Measurements from ENCODE around the gene ARHGEF12. TPM values are rescaled to one million over a fixed set of nuclear protein-coding genes. Genes with fewer than 3 reads are reported as not detected.

ARHGEF12 gene
- total RNA-seq, 2 donors from 2014 or later = 11.2 to 14.2 TPM

DNA sequence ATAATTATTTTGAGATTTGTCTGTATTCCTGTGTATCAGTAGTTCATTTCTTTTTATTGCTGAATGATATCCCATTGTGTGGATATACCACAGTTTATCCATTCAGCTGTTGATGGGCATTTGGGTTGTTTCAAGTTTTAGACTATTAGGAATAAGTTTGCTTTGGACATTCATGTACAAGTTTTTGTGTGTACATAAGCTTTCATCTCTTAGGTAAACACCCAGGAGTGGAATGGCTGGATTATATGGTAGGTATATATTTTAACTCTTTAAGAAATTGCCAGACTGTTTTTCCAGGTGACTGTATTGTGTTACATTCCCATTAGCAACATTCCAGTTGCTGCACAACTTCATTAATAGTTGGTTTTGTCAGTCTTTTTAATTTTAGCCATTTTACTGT, 52.0 kb downstream of the ARHGEF12 start:
- Mint-ChIP-seq H3K36me3 (peaks cover 0 to 9% of the 10 kb centered on the region in 2 donors), H3K27ac (no peak overlapping the region), H3K9me3 (peaks cover 6 to 11% of the 10 kb centered on the region in 2 donors)
- no peak for DNase-seq (ENCODE audit: low spot score in 2 of 2)
- ATAC-seq = no peak

GRCh38 chr11:120389693-120390584, 53.7 kb downstream of the ARHGEF12 start:
- ATAC-seq = no peak
- H3K9me3 Mint-ChIP-seq = peaks cover 6 to 11% of the 10 kb centered on the region in 2 donors
- DNase-seq (ENCODE audit: low spot score in 2 of 2) = no peak
- H3K27ac Mint-ChIP-seq = no peak overlapping the region
- peaks cover 0 to 9% of the 10 kb centered on the region in 2 donors for H3K36me3 Mint-ChIP-seq

GRCh38 chr11:120390585-120390922, 54.3 kb downstream of the ARHGEF12 start:
- Mint-ChIP-seq H3K36me3 (peaks cover 0 to 9% of the 10 kb centered on the region in 2 donors), H3K27ac (no peak overlapping the region), H3K9me3 (peaks cover 6 to 11% of the 10 kb centered on the region in 2 donors)
- ATAC-seq (no peak), DNase-seq (ENCODE audit: low spot score in 2 of 2) (no peak)

GRCh38 chr11:120391292-120391691, 55.1 kb downstream of the ARHGEF12 start:
- peaks cover 6 to 11% of the 10 kb centered on the region in 2 donors for H3K9me3 Mint-ChIP-seq
- ATAC-seq (no peak), DNase-seq (ENCODE audit: low spot score in 2 of 2) (no peak)
- H3K36me3 Mint-ChIP-seq = peaks cover 0 to 9% of the 10 kb centered on the region in 2 donors
- H3K27ac Mint-ChIP-seq = no peak overlapping the region

- ATAC-seq (no peak), DNase-seq (ENCODE audit: low spot score in 2 of 2) (no peak)
- no peak overlapping the region for H3K27ac Mint-ChIP-seq
- peaks cover 0 to 9% of the 10 kb centered on the region in 2 donors for H3K36me3 Mint-ChIP-seq
- H3K9me3 Mint-ChIP-seq = peaks cover 6 to 11% of the 10 kb centered on the region in 2 donors
Observed at GRCh38 chr11:120391854-120392253, 55.6 kb downstream of the ARHGEF12 start.

DNA sequence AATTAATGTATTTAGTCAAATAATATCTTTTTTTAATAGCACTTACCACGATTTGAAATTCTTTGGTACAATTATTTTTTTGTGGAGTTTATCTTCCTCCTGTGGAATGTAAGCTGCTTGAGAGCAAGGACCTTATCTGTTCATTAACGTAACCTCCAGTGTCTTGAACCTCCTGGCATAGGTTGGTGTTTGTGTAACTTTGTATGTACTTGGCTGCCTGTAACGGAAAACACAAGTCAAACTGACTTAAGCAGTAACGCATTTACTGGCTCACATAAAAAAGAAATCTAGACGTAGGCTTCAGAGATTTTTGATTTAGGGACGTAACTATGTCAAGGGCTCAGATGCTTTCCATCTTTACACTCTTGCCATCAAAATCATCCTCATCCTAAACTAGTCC, 56.1 kb downstream of the ARHGEF12 start:
- ATAC-seq (no peak), DNase-seq (ENCODE audit: low spot score in 2 of 2) (no peak)
- H3K36me3 Mint-ChIP-seq = peaks cover 0 to 9% of the 10 kb centered on the region in 2 donors
- H3K9me3 Mint-ChIP-seq = peaks cover 6 to 11% of the 10 kb centered on the region in 2 donors
- no peak overlapping the region for H3K27ac Mint-ChIP-seq

DNA sequence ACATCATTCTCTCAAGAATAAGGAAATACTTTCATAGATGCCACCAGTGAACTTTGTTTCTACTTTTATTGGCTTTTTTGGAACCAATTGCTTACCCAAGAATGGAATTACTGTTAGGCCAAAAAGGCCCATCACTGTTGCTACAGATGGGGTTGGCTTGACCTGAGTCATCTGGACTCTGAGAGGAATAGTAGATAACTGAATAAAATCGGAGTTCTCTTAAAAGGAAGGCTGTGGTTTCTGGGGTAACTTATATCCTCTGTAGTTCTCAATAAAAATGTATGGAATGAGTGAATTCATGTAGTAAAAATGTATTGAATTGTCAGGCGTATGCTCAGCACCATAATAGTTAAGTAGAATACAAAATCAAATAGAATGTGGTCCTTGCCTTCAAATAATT, 56.6 kb downstream of the ARHGEF12 start:
- Mint-ChIP-seq H3K27ac (no peak overlapping the region), H3K36me3 (peaks cover 0 to 9% of the 10 kb centered on the region in 2 donors), H3K9me3 (peaks cover 6 to 11% of the 10 kb centered on the region in 2 donors)
- no peak for ATAC-seq
- DNase-seq (ENCODE audit: low spot score in 2 of 2) = no peak

DNA sequence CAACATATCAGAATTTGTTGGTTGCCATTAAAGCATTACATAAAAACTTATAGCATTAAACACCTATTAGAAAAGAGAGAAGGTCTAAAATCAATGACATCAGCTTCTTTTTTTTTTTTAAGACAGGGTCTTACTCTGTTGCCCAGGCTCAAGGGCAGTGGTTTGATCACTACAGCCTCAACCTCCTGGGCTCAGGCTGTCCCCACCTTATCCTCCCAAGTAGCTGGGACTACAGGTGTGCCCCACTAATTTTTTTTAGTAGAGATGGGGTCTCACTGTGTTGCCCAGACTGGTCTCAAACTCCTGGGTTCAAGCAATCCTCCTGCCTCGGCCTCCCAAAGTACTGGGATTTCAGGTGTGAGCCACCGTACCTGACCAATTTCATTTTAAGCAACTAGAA, 57.9 kb downstream of the ARHGEF12 start:
- no peak for ATAC-seq
- Mint-ChIP-seq H3K27ac (no peak overlapping the region), H3K9me3 (peaks cover 6 to 11% of the 10 kb centered on the region in 2 donors), H3K36me3 (peaks cover 0 to 9% of the 10 kb centered on the region in 2 donors)
- no peak for DNase-seq (ENCODE audit: low spot score in 2 of 2)

DNA sequence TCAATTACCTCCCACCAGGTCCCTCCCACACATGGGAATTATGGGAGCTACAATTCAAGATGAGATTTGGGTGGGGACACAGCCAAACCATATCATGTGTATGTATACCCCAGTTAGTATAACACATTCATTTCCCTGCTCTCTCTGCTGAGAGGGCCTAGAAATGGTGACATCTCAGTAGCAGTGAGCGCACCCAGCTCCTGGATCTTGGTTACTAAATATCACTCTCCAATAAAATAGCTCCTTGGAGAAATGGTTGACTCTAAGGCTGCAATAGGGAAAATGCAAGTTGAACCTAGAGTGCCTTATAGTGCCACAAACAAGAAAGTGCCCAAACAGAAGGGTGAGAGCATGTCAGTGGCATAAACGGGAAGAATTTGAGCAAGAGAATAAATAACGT, 59.6 kb downstream of the ARHGEF12 start:
- no peaks in the 10 kb centered on the region for H3K9me3 Mint-ChIP-seq
- DNase-seq (ENCODE audit: low spot score in 2 of 2) = no peak
- no peak overlapping the region for H3K27ac Mint-ChIP-seq
- ATAC-seq = no peak
- no peaks in the 10 kb centered on the region for H3K36me3 Mint-ChIP-seq

DNA sequence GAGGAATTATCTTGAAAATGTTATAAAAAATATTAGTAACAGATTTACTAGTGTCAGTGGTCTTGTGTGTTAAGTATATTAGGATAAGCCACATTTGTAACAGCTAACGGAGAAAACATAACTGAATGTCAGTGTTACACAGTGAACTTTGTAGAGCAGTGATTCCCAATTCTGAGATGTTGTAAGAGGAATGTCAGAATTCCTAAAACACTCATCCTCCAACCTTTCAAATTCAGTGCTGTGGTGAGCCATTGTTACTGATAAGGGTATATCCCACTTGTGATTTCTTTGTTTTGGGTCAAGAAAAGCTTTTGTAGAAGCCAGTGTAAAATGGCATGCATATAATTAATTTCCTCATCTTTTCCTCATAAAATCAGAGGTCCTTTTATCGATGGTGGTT, 61.9 kb downstream of the ARHGEF12 start:
- H3K27ac Mint-ChIP-seq = no peak overlapping the region
- DNase-seq (ENCODE audit: low spot score in 2 of 2) (no peak), ATAC-seq (no peak)
- H3K36me3 Mint-ChIP-seq = no peaks in the 10 kb centered on the region
- H3K9me3 Mint-ChIP-seq = no peaks in the 10 kb centered on the region

DNA sequence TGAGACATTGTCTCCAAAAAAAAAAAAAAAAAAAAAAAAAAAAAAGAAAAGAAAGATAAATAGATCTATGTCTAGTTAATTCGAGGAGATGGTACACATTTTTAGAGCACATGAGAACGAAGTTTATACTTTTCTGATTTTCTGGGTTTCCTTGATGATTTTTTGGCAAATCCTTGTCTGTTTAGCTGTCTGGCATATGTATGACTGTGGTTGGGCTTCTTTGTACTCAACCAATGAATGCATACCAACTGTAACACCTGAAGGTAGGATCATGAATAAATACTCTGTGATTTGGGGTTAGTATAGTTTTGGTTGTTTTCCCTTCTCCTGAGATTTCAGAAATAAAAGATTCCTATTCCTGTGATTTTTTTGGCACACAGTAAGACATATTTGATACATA, 63.1 kb downstream of the ARHGEF12 start:
- no peak for DNase-seq (ENCODE audit: low spot score in 2 of 2)
- no peak for ATAC-seq
- no peak overlapping the region for H3K27ac Mint-ChIP-seq
- no peaks in the 10 kb centered on the region for H3K36me3 Mint-ChIP-seq
- no peaks in the 10 kb centered on the region for H3K9me3 Mint-ChIP-seq

DNA sequence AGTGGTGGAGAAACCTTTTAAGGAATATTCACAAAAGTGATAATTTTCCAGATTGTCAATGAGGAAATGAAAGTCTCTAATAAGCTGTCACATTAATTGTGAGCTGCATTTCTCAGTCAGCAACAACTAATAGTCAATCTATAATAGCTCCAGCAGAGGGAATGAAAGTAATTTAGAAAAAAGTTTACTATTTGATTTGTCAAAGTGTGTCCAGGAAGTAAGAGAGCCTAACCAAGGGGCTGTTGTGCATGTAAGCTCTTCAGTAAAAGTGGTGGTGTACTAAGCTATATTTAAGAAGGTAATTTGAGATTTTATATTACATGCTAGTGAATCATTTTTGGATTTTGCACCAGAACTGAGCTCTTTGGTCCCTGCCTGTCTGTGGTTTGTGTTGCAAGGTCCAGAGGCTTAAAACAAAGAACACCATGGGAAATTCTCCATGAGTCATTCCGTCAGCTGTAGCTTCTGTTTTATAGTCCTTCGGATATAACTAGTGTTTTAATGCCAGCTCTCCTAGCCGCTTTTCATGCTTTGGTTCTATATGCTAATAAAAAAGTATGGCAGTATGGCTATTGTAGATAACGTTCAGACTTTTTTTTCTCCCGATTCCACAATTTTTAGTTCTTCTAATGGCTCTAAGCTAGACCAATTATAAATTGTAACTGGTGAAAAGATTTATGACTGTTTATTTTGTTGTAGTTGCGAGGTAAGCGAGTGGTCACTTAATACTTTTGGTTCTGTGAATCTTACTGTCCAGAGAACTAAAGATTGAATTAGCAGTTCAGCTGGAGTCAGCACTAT, 64.6 kb downstream of the ARHGEF12 start:
- no peak for ATAC-seq
- Mint-ChIP-seq H3K9me3 (no peaks in the 10 kb centered on the region), H3K36me3 (no peaks in the 10 kb centered on the region), H3K27ac (peak overlapping the region in 1 of 2 donors; percentile 36)
- DNase-seq (ENCODE audit: low spot score in 2 of 2) = no peak

DNA sequence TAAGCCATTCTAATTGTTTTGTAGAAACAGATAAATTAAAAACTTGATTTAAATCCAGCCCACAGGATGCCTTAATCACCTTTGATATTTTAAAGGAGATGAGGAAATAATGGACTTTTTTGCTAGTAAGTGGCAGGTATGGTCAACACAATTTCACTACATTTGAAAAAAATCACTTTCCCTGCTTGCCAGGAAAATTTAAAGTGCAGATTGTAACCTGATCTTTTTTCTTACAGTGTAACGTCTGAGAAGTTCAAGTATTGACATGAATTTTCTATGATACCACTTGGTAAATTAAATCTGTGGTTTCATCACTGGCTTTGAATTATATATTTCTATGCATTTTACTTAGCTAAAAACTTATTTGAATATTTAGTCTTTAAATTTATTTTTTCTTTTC, 65.3 kb downstream of the ARHGEF12 start:
- ATAC-seq (no peak), DNase-seq (ENCODE audit: low spot score in 2 of 2) (no peak)
- Mint-ChIP-seq H3K36me3 (no peaks in the 10 kb centered on the region), H3K9me3 (no peaks in the 10 kb centered on the region), H3K27ac (no peak overlapping the region)

GRCh38 chr11:120403966-120404365, 67.8 kb downstream of the ARHGEF12 start:
- H3K27ac Mint-ChIP-seq = no peak overlapping the region
- H3K36me3 Mint-ChIP-seq = no peaks in the 10 kb centered on the region
- DNase-seq (ENCODE audit: low spot score in 2 of 2) (no peak), ATAC-seq (no peak)
- H3K9me3 Mint-ChIP-seq = no peaks in the 10 kb centered on the region

- no peaks in the 10 kb centered on the region for H3K36me3 Mint-ChIP-seq
- DNase-seq (ENCODE audit: low spot score in 2 of 2) (no peak), ATAC-seq (no peak)
- no peak overlapping the region for H3K27ac Mint-ChIP-seq
- no peaks in the 10 kb centered on the region for H3K9me3 Mint-ChIP-seq
Observed at GRCh38 chr11:120404495-120404894, 68.3 kb downstream of the ARHGEF12 start.

DNA sequence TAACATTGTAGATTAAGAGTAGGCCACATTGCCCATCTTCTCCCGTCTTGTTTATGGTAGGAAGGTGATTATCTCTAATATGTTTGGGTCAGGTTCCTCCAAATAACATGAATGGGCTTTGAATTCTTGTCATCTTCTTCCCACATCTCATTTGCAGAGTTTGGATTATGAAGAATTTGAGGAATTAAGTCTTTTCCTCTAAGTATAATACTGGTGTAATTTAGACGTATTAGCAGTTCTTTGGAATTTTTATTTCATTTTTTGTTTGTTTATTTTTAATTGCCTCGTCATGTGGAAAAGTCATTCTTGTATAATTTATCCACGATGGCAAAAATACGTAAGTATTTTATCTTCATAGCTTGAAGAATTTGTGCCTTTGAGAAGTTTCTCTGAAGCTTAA, 73.4 kb downstream of the ARHGEF12 start:
- Mint-ChIP-seq H3K36me3 (no peaks in the 10 kb centered on the region), H3K27ac (no peak overlapping the region), H3K9me3 (no peaks in the 10 kb centered on the region)
- ATAC-seq (no peak), DNase-seq (ENCODE audit: low spot score in 2 of 2) (no peak)

DNA sequence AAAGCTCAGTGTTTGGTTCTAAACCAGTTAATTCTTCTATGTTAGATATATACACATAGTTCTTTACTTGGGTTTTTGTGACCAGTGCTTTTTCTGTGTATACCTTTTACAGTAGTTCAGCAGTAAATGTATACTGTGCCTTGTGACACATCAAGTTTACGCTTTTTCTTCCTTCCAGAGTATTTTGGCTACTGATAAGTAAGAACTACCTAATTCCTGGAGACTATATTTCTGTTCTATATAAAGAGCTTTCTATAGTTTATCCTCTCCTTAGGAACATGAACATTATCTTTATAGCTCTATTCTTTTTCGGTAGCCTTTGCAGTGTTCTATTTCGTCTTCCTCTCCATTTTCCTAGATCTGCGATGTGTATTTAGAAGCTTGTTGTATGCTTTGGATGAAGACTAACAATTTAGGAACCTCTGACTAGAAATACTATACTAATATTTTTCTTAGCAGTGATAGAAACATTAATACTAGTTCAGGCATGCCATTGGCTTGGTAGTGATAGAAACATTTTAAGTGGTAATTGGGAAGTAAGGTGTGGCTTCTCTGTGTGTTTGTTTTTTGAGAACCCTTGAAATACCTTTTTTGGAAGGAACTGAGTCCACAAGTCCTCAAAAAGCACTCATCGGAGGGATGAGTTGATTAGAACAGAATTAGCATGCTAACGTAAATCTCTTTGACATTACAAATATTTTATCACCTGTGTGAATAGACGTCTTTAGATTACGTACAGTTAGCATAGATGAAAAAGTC, 74.6 kb downstream of the ARHGEF12 start:
- Mint-ChIP-seq H3K27ac (no peak overlapping the region), H3K9me3 (no peaks in the 10 kb centered on the region), H3K36me3 (no peaks in the 10 kb centered on the region)
- ATAC-seq (no peak), DNase-seq (ENCODE audit: low spot score in 2 of 2) (no peak)

Measured in activated naive CD4-positive, alpha-beta T cell treated with anti-CD3 and anti-CD28 coated beads, Interleukin-2, amount 50 U/mL, for 72 hours (primary cell).